ENCODE data around the gene MYO16. TPM values are rescaled to one million over a fixed set of nuclear protein-coding genes. Genes with fewer than 3 reads are reported as not detected.

Gene MYO16
- polyA plus RNA-seq (2011; rRNA removed) (0.04 and 0.06 TPM in 2 replicates), polyA plus RNA-seq (2017; fragmentation: RNase III; extraction: RNeasy Plus Mini Kit Qiagen cat#74134 plus additional on column Dnase treatment) (0.03 to 0.09 TPM (median 0.04 TPM) in 3 replicates), polyA minus RNA-seq (2011; rRNA and poly(A)+ RNA removed) (0.04 and 0.10 TPM in 2 replicates)
- 0.08 TPM in 1 of 2 replicates, not detected in the other for polyA plus RNA-seq (2012; cell fraction: cytosol; rRNA removed)
- 0.01 TPM in 1 of 2 replicates, not detected in the other for polyA plus RNA-seq (2012; cell fraction: nucleus; rRNA removed)

GRCh38 chr13:108629181-108629752, at the start of gene MYO16:
TSS of gene MYO16 (plus strand) at chr13:108629611. CDS start at chr13:108629845, 234 bp downstream.
- ChIA-PET CTCF (interaction anchor here (1.4 kb wide), 1 partner anchor 266 kb away, joined by 6 read pairs; no protein-coding TSS in a partner anchor), POLR2A (no interaction called here)
- no peak for TF ChIP-seq FOSB (CRISPR knock-in tag; IDR thresholded peaks at IDR 0.05)
- TF ChIP-seq MAZ (IDR thresholded peaks at IDR 0.05; ENCODE audit: borderline replicate concordance, low read depth, low read length): no peak
- no peak for TF ChIP-seq CHD2 (IDR thresholded peaks at IDR 0.05; ENCODE audit: low read length, partially characterized antibody)
- TF ChIP-seq, protein P1, sequence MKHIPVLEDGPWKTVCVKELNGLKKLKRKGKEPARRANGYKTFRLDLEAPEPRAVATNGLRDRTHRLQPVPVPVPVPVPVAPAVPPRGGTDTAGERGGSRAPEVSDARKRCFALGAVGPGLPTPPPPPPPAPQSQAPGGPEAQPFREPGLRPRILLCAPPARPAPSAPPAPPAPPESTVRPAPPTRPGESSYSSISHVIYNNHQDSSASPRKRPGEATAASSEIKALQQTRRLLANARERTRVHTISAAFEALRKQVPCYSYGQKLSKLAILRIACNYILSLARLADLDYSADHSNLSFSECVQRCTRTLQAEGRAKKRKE (CRISPR knock-in tag; IDR thresholded peaks at IDR 0.05; ENCODE audit: low read depth): no peak
- no peak for TF ChIP-seq MAX (IDR thresholded peaks at IDR 0.05)
- no peak for TF ChIP-seq PHF8 (IDR thresholded peaks at IDR 0.05; ENCODE audit: borderline replicate concordance, low read depth)
- TF ChIP-seq HES2 (IDR thresholded peaks at IDR 0.05): no peak
- TF ChIP-seq SMC3 (IDR thresholded peaks at IDR 0.05): no peak
- TF ChIP-seq, protein P2, sequence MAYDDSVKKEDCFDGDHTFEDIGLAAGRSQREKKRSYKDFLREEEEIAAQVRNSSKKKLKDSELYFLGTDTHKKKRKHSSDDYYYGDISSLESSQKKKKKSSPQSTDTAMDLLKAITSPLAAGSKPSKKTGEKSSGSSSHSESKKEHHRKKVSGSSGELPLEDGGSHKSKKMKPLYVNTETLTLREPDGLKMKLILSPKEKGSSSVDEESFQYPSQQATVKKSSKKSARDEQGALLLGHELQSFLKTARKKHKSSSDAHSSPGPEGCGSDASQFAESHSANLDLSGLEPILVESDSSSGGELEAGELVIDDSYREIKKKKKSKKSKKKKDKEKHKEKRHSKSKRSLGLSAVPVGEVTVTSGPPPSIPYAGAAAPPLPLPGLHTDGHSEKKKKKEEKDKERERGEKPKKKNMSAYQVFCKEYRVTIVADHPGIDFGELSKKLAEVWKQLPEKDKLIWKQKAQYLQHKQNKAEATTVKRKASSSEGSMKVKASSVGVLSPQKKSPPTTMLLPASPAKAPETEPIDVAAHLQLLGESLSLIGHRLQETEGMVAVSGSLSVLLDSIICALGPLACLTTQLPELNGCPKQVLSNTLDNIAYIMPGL (CRISPR knock-in tag; IDR thresholded peaks at IDR 0.05; ENCODE audit: borderline replicate concordance): no peak
- TF ChIP-seq RFX5 (IDR thresholded peaks at IDR 0.05): no peak
- 50% methylated on average over 6 of the region's 11 CpGs for WGBS (ENCODE audit: missing lambda C conversion rate)
- Histone ChIP-seq H3K27ac (no peak within 1 kb of the TSS), H3K9me3 (no peaks in the 10 kb centered on the region; the same call in 2 of the 3 replicates), H3K4me3 (no peak within 1 kb of the TSS), H3K4me1 (no peaks in the 10 kb centered on the region), H3K4me2 (no peak within 1 kb of the TSS)
- DNase-seq (ENCODE audit: low read depth in 1 of 2, low spot score in 1 of 2) (no peak), ATAC-seq (no peak), FAIRE-seq (no peak)

DNA sequence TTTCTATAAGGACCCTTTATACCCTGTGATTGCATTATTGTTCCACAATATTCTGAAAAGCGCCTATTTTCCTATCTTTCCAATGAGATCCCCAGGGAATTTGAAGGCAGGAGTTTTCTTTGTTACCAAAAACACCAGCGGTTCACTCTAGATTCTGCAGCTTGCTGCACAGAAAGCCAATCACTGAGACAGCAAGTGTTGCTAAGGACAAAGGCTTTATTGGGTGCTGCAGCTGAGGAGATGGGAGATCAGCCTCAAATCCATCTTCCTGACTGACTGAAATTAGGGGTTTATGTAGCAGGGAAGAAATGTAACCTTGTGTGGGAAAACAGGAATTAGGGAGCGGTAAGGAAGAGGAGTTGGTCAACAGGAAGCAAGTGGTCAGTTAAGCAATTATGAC, 42.6 kb upstream of the MYO16 start:
- no peak for FAIRE-seq
- DNase-seq (ENCODE audit: low read depth in 1 of 2, low spot score in 1 of 2): no peak
- WGBS (ENCODE audit: missing lambda C conversion rate): 46% methylated on average over 3 of the region's 3 CpGs
- Histone ChIP-seq H3K9me3 (no peaks in the 10 kb centered on the region), H3K27ac (no peak overlapping the region), H3K4me2 (no peak overlapping the region), H3K4me3 (no peak overlapping the region), H3K4me1 (no peaks in the 10 kb centered on the region)
- CTCF ChIA-PET: no interaction called here
- ATAC-seq: no peak
- no peak for TF ChIP-seq CBX2 (IDR thresholded peaks at IDR 0.05; ENCODE audit: borderline replicate concordance, low read depth)
- no peak for TF ChIP-seq RAD21 (conservative IDR thresholded peaks at IDR 0.05 in 1 of 2, IDR thresholded peaks at IDR 0.05 in 1 of 2)
- TF ChIP-seq ZFP36 (IDR thresholded peaks at IDR 0.05; ENCODE audit: borderline replicate concordance, partially characterized antibody): no peak
- no peak for TF ChIP-seq ESRRA (IDR thresholded peaks at IDR 0.05; ENCODE audit: borderline replicate concordance, low read length)
- no peak for TF ChIP-seq RCOR1 (IDR thresholded peaks at IDR 0.05; ENCODE audit: low read depth, low read length)
- no peak for TF ChIP-seq FOSL2 (IDR thresholded peaks at IDR 0.05)
- TF ChIP-seq FOSL2 (CRISPR knock-in tag; IDR thresholded peaks at IDR 0.05): no peak
- TF ChIP-seq PHF8 (IDR thresholded peaks at IDR 0.05; ENCODE audit: borderline replicate concordance, low read depth): no peak
- TF ChIP-seq RNF2 (IDR thresholded peaks at IDR 0.05; ENCODE audit: borderline replicate concordance, low read depth): no peak
- no peak for TF ChIP-seq CEBPB (IDR thresholded peaks at IDR 0.05)
- TF ChIP-seq, protein P2 (CRISPR knock-in tag; IDR thresholded peaks at IDR 0.05; ENCODE audit: borderline replicate concordance): no peak
- TF ChIP-seq KDM1A (IDR thresholded peaks at IDR 0.05; ENCODE audit: low read depth): no peak
- TF ChIP-seq TFCP2L1 (CRISPR knock-in tag; IDR thresholded peaks at IDR 0.05): no peak
- TF ChIP-seq CHD2 (IDR thresholded peaks at IDR 0.05; ENCODE audit: low read length, partially characterized antibody): no peak
- POLR2A ChIA-PET: no interaction called here
